GM12892 (cell line): Measurements from ENCODE around the gene KRT82.

Experiments
- DNase-seq: peaks from one replicate; pipeline ENCODE4 v3.0.0; 2011; ENCODE audit not compliant: insufficient read length
- FAIRE-seq: peaks from 2 replicates; lab custom pipeline; 2011; peaks lifted over from hg19 to GRCh38; lab: Jason Lieb, UNC
- POLR2A ChIP-seq: IDR thresholded peaks from 2 replicates; pipeline ENCODE4 v1.6.1; 2011; ENCODE audit warnings: low read depth, low read length, control low read depth
- POLR2AphosphoS5 ChIP-seq: IDR thresholded peaks from 2 replicates; pipeline ENCODE4 v1.6.1; 2011; ENCODE audit warnings: low read depth, low read length, control low read depth
- TAF1 ChIP-seq: IDR thresholded peaks from 2 replicates; pipeline ENCODE4 v1.6.1; 2011; ENCODE audit warnings: low read depth, mild to moderate bottlenecking, control low read depth, low read length, borderline replicate concordance

Gene KRT82

GRCh38 chr12:52390739-52391617, 15.2 kb downstream of the KRT82 start:
- TF ChIP-seq POLR2AphosphoS5 (no peak), TAF1 (no peak), POLR2A (no peak)
- DNase-seq (no peak), FAIRE-seq (no peak)

- DNase-seq, result no peak
- no peak for TF ChIP-seq POLR2A
- no peak for TF ChIP-seq TAF1
- no peak for TF ChIP-seq POLR2AphosphoS5
- FAIRE-seq, result no peak
These were observed 16.6 kb downstream of the KRT82 start for GRCh38 chr12:52389313-52390207.

GRCh38 chr12:52387859-52388258, 18.3 kb downstream of the KRT82 start:
- TF ChIP-seq POLR2A (no peak), POLR2AphosphoS5 (no peak), TAF1 (no peak)
- DNase-seq (no peak), FAIRE-seq (no peak)

GRCh38 chr12:52385226-52385702, 20.9 kb downstream of the KRT82 start, which contains the start of gene KRT84:
KRT84 (minus strand) TSS chr12:52385652; CDS start chr12:52385585, 67 bp downstream.
- no peak for FAIRE-seq
- DNase-seq, result no peak
- TF ChIP-seq POLR2A (no peak), POLR2AphosphoS5 (no peak), TAF1 (no peak)

- no peak for DNase-seq
- no peak for FAIRE-seq
- no peak for TF ChIP-seq POLR2AphosphoS5
- TF ChIP-seq TAF1, result no peak
- no peak for TF ChIP-seq POLR2A
These were observed 22.8 kb downstream of the KRT82 start for GRCh38 chr12:52383331-52383730.

- no peak for TF ChIP-seq POLR2AphosphoS5
- TF ChIP-seq TAF1, result no peak
- TF ChIP-seq POLR2A, result no peak
- DNase-seq (no peak), FAIRE-seq (peak; percentile 48)
These were observed 23.3 kb downstream of the KRT82 start for GRCh38 chr12:52382854-52383253.

GRCh38 chr12:52381206-52381605, 24.9 kb downstream of the KRT82 start:
- FAIRE-seq (no peak), DNase-seq (no peak)
- no peak for TF ChIP-seq TAF1
- TF ChIP-seq POLR2A, result no peak

GRCh38 chr12:52380271-52380694, 25.9 kb downstream of the KRT82 start:
- TF ChIP-seq POLR2AphosphoS5 (no peak), TAF1 (no peak), POLR2A (no peak)
- DNase-seq (no peak), FAIRE-seq (no peak)

GRCh38 chr12:52379536-52379935, 26.6 kb downstream of the KRT82 start:
- no peak for TF ChIP-seq POLR2AphosphoS5
- no peak for TF ChIP-seq POLR2A
- TF ChIP-seq TAF1, result no peak
- DNase-seq (no peak), FAIRE-seq (no peak)

GRCh38 chr12:52378091-52378490, 28.0 kb downstream of the KRT82 start:
- DNase-seq (no peak), FAIRE-seq (no peak)
- TF ChIP-seq POLR2A, result no peak
- no peak for TF ChIP-seq TAF1
- no peak for TF ChIP-seq POLR2AphosphoS5

- TF ChIP-seq TAF1, result no peak
- no peak for FAIRE-seq
- no peak for DNase-seq
These were observed 28.9 kb downstream of the KRT82 start for GRCh38 chr12:52377266-52377665.
